ENCODE results near the gene PPP1R1A.

The PPP1R1A gene

DNA sequence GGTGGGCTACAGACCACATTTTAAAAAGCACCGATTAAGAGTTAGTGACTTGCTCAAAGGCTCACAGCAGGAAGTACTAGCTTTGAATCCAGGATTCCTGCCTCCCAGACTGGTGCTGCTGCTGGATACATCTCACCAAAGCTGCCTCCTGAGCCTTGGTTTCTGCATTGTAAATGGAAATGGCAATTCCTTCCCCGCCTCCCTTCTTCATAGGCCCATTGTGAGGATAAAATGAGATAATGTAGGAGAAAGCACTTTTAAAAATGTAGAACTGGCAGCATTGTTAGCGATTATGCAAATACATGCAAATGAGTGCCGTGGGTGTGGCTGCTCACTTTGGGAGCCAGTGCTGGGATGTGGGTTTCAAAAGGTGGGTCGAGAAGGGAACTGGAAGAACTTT, 23.7 kb downstream of the PPP1R1A start:
- H3K27me3 ChIP-seq (ENCODE audit: control insufficient read depth in 3 of 3, insufficient read depth in 3 of 3, low read depth in 1 of 3, low read length in 3 of 3) = no peaks in the 10 kb centered on the region
- H3K9ac ChIP-seq (ENCODE audit: low read depth, low read length, poor library complexity) = no peak overlapping the region
- no peaks in the 10 kb centered on the region for H3K9me3 ChIP-seq (replicated peaks in 1 of 2; ENCODE audit: control insufficient read depth in 2 of 2, insufficient read depth in 1 of 2, low read depth in 1 of 2, low read length in 2 of 2)
- no peak overlapping the region for H2AK5ac ChIP-seq (ENCODE audit: low read depth, low read length)
- H4K91ac ChIP-seq (ENCODE audit: low read depth, low read length, poor library complexity) = no peak overlapping the region
- H3K79me1 ChIP-seq (ENCODE audit: low read depth, low read length) = no peaks in the 10 kb centered on the region
- no peak overlapping the region for H3K14ac ChIP-seq (ENCODE audit: low read length)
- H2BK5ac ChIP-seq (ENCODE audit: low read length) = no peak overlapping the region
- no peak overlapping the region for H3K4ac ChIP-seq (ENCODE audit: low read length)
- H3K4me3 ChIP-seq (ENCODE audit: low read length in 2 of 2) = no peak overlapping the region
- WGBS, 2 donors (ENCODE audit: extremely low coverage in 2 of 2, insufficient read length in 2 of 2, insufficient replicate concordance in 1 of 2) = no CpG with 5 or more reads among the region's 5 CpGs
- H2BK120ac ChIP-seq (ENCODE audit: low read depth, low read length) = no peak overlapping the region
- H4K8ac ChIP-seq (ENCODE audit: low read depth, low read length) = no peak overlapping the region
- no peak overlapping the region for H3K27ac ChIP-seq (replicated peaks; ENCODE audit: low read length)
- H2BK12ac ChIP-seq (ENCODE audit: low read length) = no peak overlapping the region
- no peak overlapping the region for H3K18ac ChIP-seq (ENCODE audit: low read length)
- peaks cover 11 to 22% of the 10 kb centered on the region in 2 donors for H3K4me1 ChIP-seq (ENCODE audit: control insufficient read depth in 2 of 2, insufficient read depth in 1 of 2, low read depth in 1 of 2, low read length in 2 of 2)
- no peak for DNase-seq (ENCODE audit: low spot score)
- no peak overlapping the region for H3K23ac ChIP-seq (ENCODE audit: low read depth, low read length, poor library complexity)
- H3K4me2 ChIP-seq (ENCODE audit: insufficient read depth, low read length, poor library complexity, severe bottlenecking) = no peak overlapping the region
- no peaks in the 10 kb centered on the region for H3K36me3 ChIP-seq (replicated peaks in 1 of 2; ENCODE audit: control insufficient read depth in 2 of 2, insufficient read depth in 2 of 2, low read length in 2 of 2)
- no peak overlapping the region for H2AFZ ChIP-seq (ENCODE audit: low read length)
- no peak overlapping the region for H2BK15ac ChIP-seq (ENCODE audit: low read length)

DNA sequence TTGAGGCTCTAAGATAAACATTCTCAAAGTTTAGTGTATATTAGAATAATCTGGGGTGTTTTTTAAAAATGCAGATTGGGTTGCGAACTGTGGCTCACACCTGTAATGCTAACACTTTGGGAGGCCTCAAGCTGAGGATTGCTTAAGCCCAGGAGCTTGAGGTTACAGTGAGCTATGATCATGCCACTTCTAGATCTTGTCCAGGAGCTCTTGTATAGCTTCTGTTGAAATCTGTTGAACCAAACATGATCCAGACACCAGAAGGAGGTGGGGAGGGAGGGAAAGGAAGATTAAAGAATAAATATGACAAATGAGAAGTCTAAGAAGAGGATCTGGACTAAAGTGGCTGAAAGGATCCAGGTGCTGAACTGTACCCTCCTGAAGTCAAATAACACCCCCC, 24.7 kb downstream of the PPP1R1A start:
- Histone ChIP-seq H3K18ac (ENCODE audit: low read length) (no peak overlapping the region), H4K8ac (ENCODE audit: low read depth, low read length) (no peak overlapping the region), H3K23ac (ENCODE audit: low read depth, low read length, poor library complexity) (no peak overlapping the region), H3K14ac (ENCODE audit: low read length) (no peak overlapping the region), H3K4me3 (ENCODE audit: low read length in 2 of 2) (no peak overlapping the region), H2AK5ac (ENCODE audit: low read depth, low read length) (no peak overlapping the region), H3K4me1 (ENCODE audit: control insufficient read depth in 2 of 2, insufficient read depth in 1 of 2, low read depth in 1 of 2, low read length in 2 of 2) (peaks cover 11 to 23% of the 10 kb centered on the region in 2 donors), H2BK120ac (ENCODE audit: low read depth, low read length) (no peak overlapping the region), H3K79me1 (ENCODE audit: low read depth, low read length) (no peaks in the 10 kb centered on the region), H3K27ac (replicated peaks; ENCODE audit: low read length) (no peak overlapping the region), H3K9me3 (replicated peaks in 1 of 2; ENCODE audit: control insufficient read depth in 2 of 2, insufficient read depth in 1 of 2, low read depth in 1 of 2, low read length in 2 of 2) (no peaks in the 10 kb centered on the region), H3K36me3 (replicated peaks in 1 of 2; ENCODE audit: control insufficient read depth in 2 of 2, insufficient read depth in 2 of 2, low read length in 2 of 2) (no peaks in the 10 kb centered on the region), H2BK15ac (ENCODE audit: low read length) (no peak overlapping the region), H3K4ac (ENCODE audit: low read length) (no peak overlapping the region), H2BK5ac (ENCODE audit: low read length) (no peak overlapping the region), H3K9ac (ENCODE audit: low read depth, low read length, poor library complexity) (no peak overlapping the region), H3K27me3 (ENCODE audit: control insufficient read depth in 3 of 3, insufficient read depth in 3 of 3, low read depth in 1 of 3, low read length in 3 of 3) (no peaks in the 10 kb centered on the region), H2AFZ (ENCODE audit: low read length) (no peak overlapping the region), H4K91ac (ENCODE audit: low read depth, low read length, poor library complexity) (no peak overlapping the region), H3K4me2 (ENCODE audit: insufficient read depth, low read length, poor library complexity, severe bottlenecking) (no peak overlapping the region), H2BK12ac (ENCODE audit: low read length) (no peak overlapping the region)
- DNase-seq (ENCODE audit: low spot score) = no peak
- no CpG with 5 or more reads among the region's 1 CpG for WGBS, 2 donors (ENCODE audit: extremely low coverage in 2 of 2, insufficient read length in 2 of 2, insufficient replicate concordance in 1 of 2)

DNA sequence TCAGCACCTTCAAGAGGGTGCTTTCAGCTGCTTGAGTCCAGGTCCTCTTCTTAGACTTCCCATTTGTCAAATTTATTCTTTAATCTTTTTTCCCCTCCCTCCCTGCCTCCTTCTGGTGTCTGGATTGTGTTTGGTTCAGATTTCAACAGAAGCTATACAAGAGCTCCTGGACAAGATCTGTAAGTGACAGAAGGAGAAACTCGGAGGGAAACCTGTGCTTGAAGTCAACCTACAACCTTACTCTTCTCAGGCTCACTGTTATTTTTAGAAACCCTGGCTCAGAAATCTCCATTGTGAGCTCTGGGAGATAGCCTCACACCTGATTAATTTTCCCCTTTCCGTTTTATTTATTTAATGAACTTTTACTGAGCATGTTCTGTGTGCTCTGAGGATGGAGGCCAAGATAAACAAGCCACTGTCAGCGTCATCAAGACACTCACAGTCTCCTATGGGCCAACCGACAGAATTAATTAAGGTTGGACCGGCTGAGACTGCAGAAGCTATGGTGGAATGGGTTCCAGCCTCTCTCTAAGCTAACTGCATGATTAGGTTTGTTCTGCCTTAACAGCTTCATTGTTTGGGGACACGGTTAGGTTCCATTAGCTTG, 25.6 kb downstream of the PPP1R1A start:
- peaks cover 11 to 23% of the 10 kb centered on the region in 2 donors for H3K4me1 ChIP-seq (ENCODE audit: control insufficient read depth in 2 of 2, insufficient read depth in 1 of 2, low read depth in 1 of 2, low read length in 2 of 2)
- H3K4me3 ChIP-seq (ENCODE audit: low read length in 2 of 2) = no peak overlapping the region

DNA sequence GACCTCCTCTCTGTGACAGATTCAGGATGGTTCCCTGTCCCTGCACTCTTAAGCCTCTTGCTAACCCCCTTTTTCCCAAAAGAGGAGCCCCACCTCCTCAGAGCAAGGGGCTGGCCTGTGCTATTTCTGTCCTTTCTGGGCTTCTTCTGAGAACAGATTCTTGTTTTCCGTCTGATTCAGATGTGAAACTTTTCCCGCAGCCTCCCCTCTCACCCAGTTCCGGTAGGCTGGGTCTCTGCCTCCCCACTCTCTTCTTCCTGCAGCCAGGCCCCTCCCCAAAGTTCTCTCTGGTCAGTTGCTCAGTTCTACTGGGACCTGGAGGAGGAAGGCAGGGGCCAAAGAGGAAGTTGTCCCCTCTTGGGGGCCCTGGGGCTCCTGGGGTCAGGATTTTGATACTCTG, 27.3 kb downstream of the PPP1R1A start:
- H2BK12ac ChIP-seq (ENCODE audit: low read length) = no peak overlapping the region
- no peak overlapping the region for H3K18ac ChIP-seq (ENCODE audit: low read length)
- H2BK5ac ChIP-seq (ENCODE audit: low read length) = no peak overlapping the region
- H3K9me3 ChIP-seq (replicated peaks in 1 of 2; ENCODE audit: control insufficient read depth in 2 of 2, insufficient read depth in 1 of 2, low read depth in 1 of 2, low read length in 2 of 2) = no peaks in the 10 kb centered on the region
- no peak overlapping the region for H3K23ac ChIP-seq (ENCODE audit: low read depth, low read length, poor library complexity)
- DNase-seq (ENCODE audit: low spot score) = no peak
- no peak overlapping the region for H4K8ac ChIP-seq (ENCODE audit: low read depth, low read length)
- peaks cover 0 to 11% (median 4%) of the 10 kb centered on the region in 3 experiments for H3K27me3 ChIP-seq (ENCODE audit: control insufficient read depth in 3 of 3, insufficient read depth in 3 of 3, low read depth in 1 of 3, low read length in 3 of 3)
- H3K27ac ChIP-seq (replicated peaks; ENCODE audit: low read length) = no peak overlapping the region
- H2BK120ac ChIP-seq (ENCODE audit: low read depth, low read length) = no peak overlapping the region
- no peak overlapping the region for H4K91ac ChIP-seq (ENCODE audit: low read depth, low read length, poor library complexity)
- no peak overlapping the region for H2AK5ac ChIP-seq (ENCODE audit: low read depth, low read length)
- no peaks in the 10 kb centered on the region for H3K36me3 ChIP-seq (replicated peaks in 1 of 2; ENCODE audit: control insufficient read depth in 2 of 2, insufficient read depth in 2 of 2, low read length in 2 of 2)
- H3K4ac ChIP-seq (ENCODE audit: low read length) = no peak overlapping the region
- H3K9ac ChIP-seq (ENCODE audit: low read depth, low read length, poor library complexity) = no peak overlapping the region
- WGBS, 2 donors (ENCODE audit: extremely low coverage in 2 of 2, insufficient read length in 2 of 2, insufficient replicate concordance in 1 of 2) = no CpG with 5 or more reads among the region's 3 CpGs
- no peak overlapping the region for H3K4me3 ChIP-seq (ENCODE audit: low read length in 2 of 2)
- H3K79me1 ChIP-seq (ENCODE audit: low read depth, low read length) = no peaks in the 10 kb centered on the region
- H2AFZ ChIP-seq (ENCODE audit: low read length) = no peak overlapping the region
- no peak overlapping the region for H2BK15ac ChIP-seq (ENCODE audit: low read length)
- H3K14ac ChIP-seq (ENCODE audit: low read length) = no peak overlapping the region
- H3K4me2 ChIP-seq (ENCODE audit: insufficient read depth, low read length, poor library complexity, severe bottlenecking) = no peak overlapping the region
- H3K4me1 ChIP-seq (ENCODE audit: control insufficient read depth in 2 of 2, insufficient read depth in 1 of 2, low read depth in 1 of 2, low read length in 2 of 2) = peaks cover 7 to 21% of the 10 kb centered on the region in 2 donors

More for the DNA sequence above, 25.6 kb downstream of the PPP1R1A start:
- no peak overlapping the region for H2AK5ac ChIP-seq (ENCODE audit: low read depth, low read length)
- no peak overlapping the region for H3K4me2 ChIP-seq (ENCODE audit: insufficient read depth, low read length, poor library complexity, severe bottlenecking)
- no peak overlapping the region for H2BK15ac ChIP-seq (ENCODE audit: low read length)
- no peak overlapping the region for H2BK5ac ChIP-seq (ENCODE audit: low read length)
- H2BK12ac ChIP-seq (ENCODE audit: low read length) = no peak overlapping the region
- no peak overlapping the region for H3K14ac ChIP-seq (ENCODE audit: low read length)
- no peak for DNase-seq (ENCODE audit: low spot score)
- H4K8ac ChIP-seq (ENCODE audit: low read depth, low read length) = no peak overlapping the region
- H3K27ac ChIP-seq (replicated peaks; ENCODE audit: low read length) = no peak overlapping the region
- no peaks in the 10 kb centered on the region for H3K9me3 ChIP-seq (replicated peaks in 1 of 2; ENCODE audit: control insufficient read depth in 2 of 2, insufficient read depth in 1 of 2, low read depth in 1 of 2, low read length in 2 of 2)
- peaks cover 0 to 3% (median 0%) of the 10 kb centered on the region in 3 experiments for H3K27me3 ChIP-seq (ENCODE audit: control insufficient read depth in 3 of 3, insufficient read depth in 3 of 3, low read depth in 1 of 3, low read length in 3 of 3)
- no peak overlapping the region for H3K23ac ChIP-seq (ENCODE audit: low read depth, low read length, poor library complexity)
- no peak overlapping the region for H2BK120ac ChIP-seq (ENCODE audit: low read depth, low read length)
- no peaks in the 10 kb centered on the region for H3K79me1 ChIP-seq (ENCODE audit: low read depth, low read length)
- no peak overlapping the region for H4K91ac ChIP-seq (ENCODE audit: low read depth, low read length, poor library complexity)
- H3K36me3 ChIP-seq (replicated peaks in 1 of 2; ENCODE audit: control insufficient read depth in 2 of 2, insufficient read depth in 2 of 2, low read length in 2 of 2) = no peaks in the 10 kb centered on the region
- H3K4ac ChIP-seq (ENCODE audit: low read length) = no peak overlapping the region
- WGBS, 2 donors (ENCODE audit: extremely low coverage in 2 of 2, insufficient read length in 2 of 2, insufficient replicate concordance in 1 of 2) = no CpG with 5 or more reads among the region's 6 CpGs
- H3K18ac ChIP-seq (ENCODE audit: low read length) = no peak overlapping the region
- no peak overlapping the region for H2AFZ ChIP-seq (ENCODE audit: low read length)
- no peak overlapping the region for H3K9ac ChIP-seq (ENCODE audit: low read depth, low read length, poor library complexity)
